HG03159 (cell line): ENCODE results near the gene CBARP.
"Not testable (repeated sequence)": the region's sequence is repeated elsewhere in the genome, so short reads cannot be mapped to it uniquely, and the experiment has no call there.

Source experiments
- ATAC-seq: cut with Tn5 transposase; IDR thresholded peaks from one replicate; pipeline ENCODE4 v1.9.1; 2021; ENCODE audit warnings: mild to moderate bottlenecking, moderate library complexity; ENCODE audit not compliant: unreplicated experiment

Gene CBARP

GRCh38 chr19:1216756-1217155, 21.0 kb downstream of the CBARP start:
- ATAC-seq = no peak

GRCh38 chr19:1214862-1215731, 22.7 kb downstream of the CBARP start:
- ATAC-seq = no peak

GRCh38 chr19:1214299-1214861, 23.4 kb downstream of the CBARP start:
- no peak for ATAC-seq

GRCh38 chr19:1213391-1214286, 24.2 kb downstream of the CBARP start:
- no peak for ATAC-seq

GRCh38 chr19:1211494-1212234, 26.1 kb downstream of the CBARP start:
- ATAC-seq = no peak

GRCh38 chr19:1210227-1210538, 27.6 kb downstream of the CBARP start:
- no peak for ATAC-seq

GRCh38 chr19:1208830-1209229, 29.0 kb downstream of the CBARP start:
- not testable (repeated sequence) for ATAC-seq

GRCh38 chr19:1206864-1207450, 30.8 kb downstream of the CBARP start:
- ATAC-seq = no peak

GRCh38 chr19:1206150-1206863, 31.5 kb downstream of the CBARP start:
- ATAC-seq = no peak

- peak; percentile 82 for ATAC-seq
Observed at GRCh38 chr19:1205114-1206099, 32.4 kb downstream of the CBARP start, which contains the start of gene STK11. Gene STK11, plus strand, starts transcription at chr19:1205778. Its CDS starts 1,136 bp downstream, at chr19:1206914.

GRCh38 chr19:1200614-1201013, 37.2 kb downstream of the CBARP start:
- ATAC-seq = not testable (repeated sequence)

- ATAC-seq = no peak
Observed at GRCh38 chr19:1199531-1199930, 38.3 kb downstream of the CBARP start.

GRCh38 chr19:1189419-1189818, 48.4 kb downstream of the CBARP start:
- no peak for ATAC-seq

- no peak for ATAC-seq
Observed at GRCh38 chr19:1183543-1184172, 54.1 kb downstream of the CBARP start.

GRCh38 chr19:1182727-1183126, 55.1 kb downstream of the CBARP start:
- no peak for ATAC-seq

GRCh38 chr19:1182068-1182467, 55.7 kb downstream of the CBARP start:
- ATAC-seq = no peak

GRCh38 chr19:1181606-1182005, 56.2 kb downstream of the CBARP start:
- ATAC-seq = no peak
